NCI-H2196 (cell line): ENCODE measurements around the gene TMEM267.
A peak's percentile ranks its signal among the peaks of the same experiment; 100 is the strongest.
"Not testable (repeated sequence)": the region's sequence is repeated elsewhere in the genome, so short reads cannot be mapped to it uniquely, and the experiment has no call there.

Source experiments
- DNase-seq: peaks from one replicate; lab custom pipeline; 2025; ENCODE audit not compliant: unreplicated experiment; lab: John Stamatoyannopoulos, UW

Gene TMEM267

DNA sequence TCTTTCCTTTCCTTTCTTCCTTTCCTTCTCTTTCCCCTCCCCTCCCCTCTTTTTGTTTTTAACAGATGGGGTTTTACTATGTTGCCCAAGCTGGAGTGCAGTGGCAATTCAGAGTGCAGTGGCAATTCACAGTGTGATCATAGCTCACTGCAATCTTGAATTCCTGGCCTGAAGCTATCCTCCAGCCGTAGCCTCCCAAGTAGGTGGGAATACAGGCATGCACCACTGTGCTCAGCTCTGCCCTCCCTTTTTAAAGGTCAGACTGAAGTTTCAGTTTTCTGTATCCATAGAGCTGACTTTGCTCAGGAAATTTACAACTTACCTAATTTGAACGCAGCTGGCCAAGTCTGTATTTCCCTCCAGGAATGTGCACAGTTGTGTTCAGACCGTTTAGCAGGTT, 72.2 kb downstream of the TMEM267 start:
- no peak for DNase-seq

- DNase-seq = no peak
These were observed 73.3 kb downstream of the TMEM267 start for GRCh38 chr5:43410414-43410813.

DNA sequence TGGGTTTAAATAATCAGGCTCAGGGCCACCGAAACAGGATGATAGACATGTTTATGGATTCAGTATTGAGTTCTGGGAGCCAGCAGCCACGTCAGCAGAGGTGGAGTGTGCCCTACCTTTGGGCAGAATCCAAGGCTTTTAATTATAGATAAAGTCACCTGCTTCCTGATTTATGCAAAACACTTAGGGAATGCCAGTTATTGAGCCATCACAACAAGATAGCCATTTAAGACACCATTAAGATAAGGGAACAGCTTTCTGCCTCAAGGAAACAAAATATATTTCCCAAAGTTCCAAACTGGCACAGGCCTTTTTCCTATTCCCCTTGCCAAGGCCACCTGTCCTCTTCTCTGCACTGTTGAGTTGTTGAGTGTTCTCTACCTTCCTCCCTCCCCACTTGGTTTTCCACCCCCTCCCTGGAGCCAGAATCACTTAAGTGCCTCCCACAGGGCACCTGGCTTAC, 73.8 kb downstream of the TMEM267 start:
- peak; percentile 84 for DNase-seq

GRCh38 chr5:43402524-43403066, 81.1 kb downstream of the TMEM267 start:
- DNase-seq = not testable (repeated sequence)

DNA sequence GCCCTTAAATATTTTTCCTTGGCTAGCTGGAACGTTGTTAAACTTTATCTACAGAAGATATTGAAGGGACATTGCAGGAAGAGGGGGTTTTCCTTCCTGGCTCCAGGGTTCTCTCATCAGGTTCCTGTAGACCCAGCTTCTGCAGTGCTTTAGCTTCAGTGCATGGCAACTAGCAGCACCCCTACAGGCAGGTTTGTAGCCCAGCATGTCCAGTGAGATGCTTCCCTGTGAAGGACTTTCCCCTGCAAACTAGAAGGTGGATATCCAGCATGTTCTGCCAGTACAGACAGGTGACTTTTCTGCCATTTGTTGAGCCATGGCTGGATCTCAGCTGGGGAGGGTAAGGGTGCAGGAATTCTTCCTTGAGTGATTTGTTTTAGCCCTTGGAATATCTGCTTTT, 81.8 kb downstream of the TMEM267 start:
- DNase-seq = no peak

- DNase-seq = peak; percentile 33
These were observed 83.6 kb downstream of the TMEM267 start for GRCh38 chr5:43400082-43400481.

- no peak for DNase-seq
These were observed 86.8 kb downstream of the TMEM267 start for GRCh38 chr5:43396762-43397304.
